ENCODE data around the gene TDRD9.

TDRD9 gene

GRCh38 chr14:104037903-104038302 lies 109.6 kb downstream of the TDRD9 start:
- no peak for DNase-seq

- no peak for DNase-seq
Observed at GRCh38 chr14:104039214-104039613, 111.0 kb downstream of the TDRD9 start.

- DNase-seq, result no peak
Observed at GRCh38 chr14:104040539-104040938, 112.3 kb downstream of the TDRD9 start.

DNA sequence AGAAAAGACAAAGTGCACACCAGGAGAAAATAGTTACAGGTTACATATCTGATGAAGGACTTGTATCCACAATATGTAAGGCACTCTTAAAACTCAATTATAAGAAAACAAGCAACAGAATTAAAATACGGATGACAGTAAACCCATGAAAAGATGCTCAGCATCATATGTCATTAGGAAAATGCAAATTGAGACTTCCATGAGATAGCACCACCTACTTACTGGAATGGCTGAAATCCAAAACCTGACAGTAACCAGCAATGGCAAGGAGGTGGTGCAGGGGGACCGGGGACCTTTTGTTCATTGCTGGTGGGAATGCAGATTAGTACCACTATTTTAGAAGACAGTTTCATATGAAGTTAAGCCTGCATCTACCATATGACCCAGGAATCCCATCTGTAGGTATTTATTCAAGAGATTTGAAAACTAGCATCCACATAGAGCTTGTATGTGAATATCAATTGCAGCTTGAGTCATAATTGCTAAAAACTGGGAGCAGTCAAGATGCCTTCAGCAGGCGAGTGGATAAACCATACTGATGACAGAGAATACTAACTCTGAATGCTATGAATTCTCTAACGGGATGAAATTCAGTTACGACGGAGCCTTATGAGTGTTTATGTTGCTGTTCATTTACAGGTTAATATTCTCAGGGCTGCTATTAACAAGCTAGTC lies 113.3 kb downstream of the TDRD9 start:
- DNase-seq, result no peak

- no peak for DNase-seq
Observed at GRCh38 chr14:104044016-104044415, 115.8 kb downstream of the TDRD9 start.

GRCh38 chr14:104047761-104048160 lies 119.5 kb downstream of the TDRD9 start:
- no peak for DNase-seq

GRCh38 chr14:104048758-104049507 lies 120.7 kb downstream of the TDRD9 start:
- no peak for DNase-seq

GRCh38 chr14:104049576-104050240 lies 121.5 kb downstream of the TDRD9 start:
- no peak for DNase-seq

DNA sequence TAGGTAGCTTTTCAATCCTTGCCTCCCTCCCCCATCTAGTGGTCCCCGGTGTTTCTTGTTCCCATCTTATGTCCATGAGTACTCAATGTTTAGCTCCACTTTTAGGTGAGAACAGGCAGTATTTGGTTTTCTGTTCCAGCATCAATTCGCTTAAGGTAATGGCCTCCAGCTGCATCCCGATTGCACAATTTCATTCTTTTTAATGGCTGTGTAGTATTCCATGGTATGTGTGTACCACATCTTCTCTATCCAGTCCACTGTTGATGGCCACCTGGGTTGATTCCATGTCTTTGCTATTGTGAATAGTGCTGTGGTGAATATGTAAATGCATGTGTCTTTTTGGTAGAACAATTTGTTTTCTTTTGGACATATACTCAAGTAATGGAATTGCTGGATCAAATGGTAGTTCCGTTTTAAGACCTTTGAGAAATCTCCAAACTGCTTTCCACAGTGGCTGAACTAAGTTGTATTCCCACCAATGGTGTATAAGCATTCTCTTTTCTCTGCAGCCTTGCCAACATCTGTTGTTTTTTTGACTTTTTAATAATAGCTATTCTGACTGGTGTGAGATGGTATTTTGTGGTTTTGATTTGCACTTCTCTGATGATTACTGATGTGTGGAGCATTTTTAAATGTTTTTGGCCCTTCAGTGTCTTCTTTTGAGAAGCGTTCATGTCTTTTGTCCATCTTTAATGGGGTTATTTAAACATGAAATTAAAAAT lies 123.0 kb downstream of the TDRD9 start:
- DNase-seq, result no peak

GRCh38 chr14:104054222-104054905 lies 126.1 kb downstream of the TDRD9 start:
- no peak for DNase-seq

GRCh38 chr14:104062281-104062680 lies 134.0 kb downstream of the TDRD9 start:
- no peak for DNase-seq

DNA sequence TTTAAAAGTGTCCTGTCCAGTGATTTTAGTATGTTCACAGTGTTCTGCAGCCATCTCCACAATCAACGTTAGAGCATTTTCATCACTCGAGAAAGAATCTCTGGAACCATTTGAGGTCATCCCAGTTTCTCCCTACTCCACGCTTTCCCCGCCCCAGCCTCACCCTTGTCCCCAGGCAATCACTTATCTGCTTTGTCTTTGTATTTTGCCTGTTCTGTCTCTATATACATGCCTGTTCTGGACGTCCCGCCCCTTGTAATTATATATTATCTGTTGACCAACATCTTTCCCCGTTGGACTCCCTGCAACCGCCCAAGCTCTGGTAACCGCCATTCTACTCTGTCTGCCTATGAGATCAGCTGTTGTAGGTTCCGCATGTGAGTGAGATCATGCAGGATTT lies 135.7 kb downstream of the TDRD9 start:
- no peak for DNase-seq

DNA sequence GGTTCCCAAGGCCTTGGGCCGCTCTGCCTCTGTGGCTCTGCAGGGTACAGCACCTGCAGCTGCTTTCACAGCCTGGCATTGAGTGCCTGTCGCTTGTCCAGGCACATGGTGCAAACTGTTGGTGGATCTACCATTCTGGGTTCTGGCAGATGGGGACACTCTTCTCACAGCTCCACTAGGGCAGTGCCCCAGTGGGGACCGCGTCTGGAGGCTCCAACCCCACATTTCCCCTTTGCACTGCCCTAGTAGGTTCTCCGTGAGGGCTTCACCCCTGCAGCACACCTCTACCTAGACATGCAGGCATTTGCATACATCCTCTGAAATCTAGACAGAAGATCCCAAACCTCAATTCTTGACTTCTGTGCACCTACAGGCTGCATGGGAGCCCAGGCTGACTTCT lies 138.0 kb downstream of the TDRD9 start:
- DNase-seq, result no peak

- no peak for DNase-seq
Observed at GRCh38 chr14:104066719-104067295, 138.6 kb downstream of the TDRD9 start.

- no peak for DNase-seq
Observed at GRCh38 chr14:104069541-104069940, 141.3 kb downstream of the TDRD9 start.

GRCh38 chr14:104072586-104072985 lies 144.3 kb downstream of the TDRD9 start:
- DNase-seq, result no peak

DNA sequence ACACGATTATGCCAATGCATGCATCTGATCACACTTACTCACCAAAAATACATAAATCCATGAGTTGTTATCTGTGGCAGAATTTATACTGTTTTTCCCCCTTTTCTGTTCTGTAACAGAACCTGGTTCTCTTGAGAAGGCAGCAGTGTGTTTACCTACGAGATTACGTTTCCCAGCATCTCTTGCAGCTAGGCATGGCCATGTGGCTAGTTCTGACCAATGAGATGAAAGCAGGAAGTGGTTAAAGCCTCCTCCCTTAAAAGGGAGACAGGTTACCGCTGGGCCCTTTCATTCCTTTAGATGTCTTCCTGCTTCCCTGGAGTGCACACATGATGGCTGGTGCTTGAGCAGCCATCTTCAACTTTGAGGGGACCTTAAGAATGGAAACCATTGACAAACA lies 145.5 kb downstream of the TDRD9 start:
- DNase-seq, result no peak

GRCh38 chr14:104075530-104076151 lies 147.4 kb downstream of the TDRD9 start:
- DNase-seq, result no peak

DNA sequence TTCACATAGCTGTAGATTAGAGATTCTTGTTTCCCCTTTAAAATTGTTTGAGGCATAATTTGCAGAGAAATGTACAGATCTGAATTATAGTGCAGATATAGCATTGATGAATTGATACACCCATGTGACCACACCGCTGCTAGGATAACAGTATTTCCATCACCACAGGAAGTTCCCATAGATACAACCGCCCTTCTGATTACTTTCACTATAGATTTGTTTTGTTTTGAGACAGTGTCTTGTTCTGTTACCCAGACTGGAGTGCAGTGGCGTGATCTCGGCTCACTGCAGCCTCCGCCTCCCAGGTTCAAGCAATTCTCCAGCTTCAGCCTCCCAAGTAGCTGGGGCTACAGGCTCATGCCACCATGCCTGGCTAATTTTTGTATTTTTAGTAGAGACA lies 148.5 kb downstream of the TDRD9 start:
- DNase-seq, result no peak

GRCh38 chr14:104078031-104078455 lies 149.8 kb downstream of the TDRD9 start:
- DNase-seq, result peak; percentile 93

DNA sequence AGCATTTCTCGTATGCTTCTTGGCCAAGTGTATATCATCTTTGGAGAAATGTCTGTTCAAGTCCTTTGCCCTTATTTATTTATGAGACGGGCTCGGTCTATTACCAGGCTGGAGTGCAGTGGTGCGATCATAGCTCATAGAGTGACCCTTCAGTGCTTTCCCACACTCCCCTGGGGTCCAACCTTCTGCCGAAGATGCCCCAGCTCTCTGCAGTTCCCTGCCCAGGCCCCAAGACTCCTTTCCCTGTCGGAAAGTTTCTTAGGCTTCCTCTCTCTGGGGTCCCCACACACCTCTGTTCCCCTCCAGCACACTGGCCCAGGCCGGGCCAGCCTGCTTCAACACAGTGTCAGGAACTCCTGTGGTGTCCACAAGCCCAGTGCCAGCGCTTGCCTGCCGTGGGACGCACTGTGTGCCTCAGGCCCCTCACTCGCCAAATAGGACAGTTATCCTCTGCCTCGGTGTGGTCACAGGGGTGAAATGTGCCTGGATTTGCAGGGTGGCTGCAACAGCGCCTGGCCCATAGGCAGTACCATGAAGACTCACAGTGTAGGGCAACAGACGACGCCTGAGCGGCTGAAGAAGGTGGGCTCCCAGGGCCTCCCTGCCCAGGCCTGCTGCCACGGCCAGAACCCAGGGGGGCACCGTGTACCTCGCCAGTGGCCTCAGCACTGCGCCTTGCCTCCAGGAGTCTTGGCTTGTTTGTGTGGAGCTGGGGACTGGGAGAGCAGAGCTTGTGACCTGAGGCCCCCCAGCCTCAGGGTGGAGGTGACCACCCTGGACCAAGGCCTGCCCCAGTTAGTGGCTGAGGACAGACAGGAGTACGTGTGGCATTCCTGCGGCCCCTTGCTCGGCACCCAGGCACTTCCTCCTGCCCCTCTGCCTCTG lies 152.4 kb downstream of the TDRD9 start:
- DNase-seq, result no peak
